Subcutaneous adipose tissue (tissue), 4 donors: ENCODE measurements around the gene PTTG1IP. TPM values are rescaled to one million over a fixed set of nuclear protein-coding genes. Genes with fewer than 3 reads are reported as not detected.

ENCODE experiments used
- CTCF ChIP-seq: fragments of 450-650 bp; IDR thresholded peaks from one replicate; pipeline ENCODE4 v1.5.1; 2016; ENCODE audit warnings: low read depth, mild to moderate bottlenecking, control low read depth, antibody characterized with exemption, moderate library complexity
- total RNA-seq, 4 donors: library from RNA; depleted of rRNA; stranded (reverse); fragments of >200 nt; gene quantifications; one replicate each; pipeline ENCODE4 v1.1.0, GENCODE V29; 2016

PTTG1IP gene
- total RNA-seq, 4 donors from 2014 or later: 131 to 244 (median 148) TPM

DNA sequence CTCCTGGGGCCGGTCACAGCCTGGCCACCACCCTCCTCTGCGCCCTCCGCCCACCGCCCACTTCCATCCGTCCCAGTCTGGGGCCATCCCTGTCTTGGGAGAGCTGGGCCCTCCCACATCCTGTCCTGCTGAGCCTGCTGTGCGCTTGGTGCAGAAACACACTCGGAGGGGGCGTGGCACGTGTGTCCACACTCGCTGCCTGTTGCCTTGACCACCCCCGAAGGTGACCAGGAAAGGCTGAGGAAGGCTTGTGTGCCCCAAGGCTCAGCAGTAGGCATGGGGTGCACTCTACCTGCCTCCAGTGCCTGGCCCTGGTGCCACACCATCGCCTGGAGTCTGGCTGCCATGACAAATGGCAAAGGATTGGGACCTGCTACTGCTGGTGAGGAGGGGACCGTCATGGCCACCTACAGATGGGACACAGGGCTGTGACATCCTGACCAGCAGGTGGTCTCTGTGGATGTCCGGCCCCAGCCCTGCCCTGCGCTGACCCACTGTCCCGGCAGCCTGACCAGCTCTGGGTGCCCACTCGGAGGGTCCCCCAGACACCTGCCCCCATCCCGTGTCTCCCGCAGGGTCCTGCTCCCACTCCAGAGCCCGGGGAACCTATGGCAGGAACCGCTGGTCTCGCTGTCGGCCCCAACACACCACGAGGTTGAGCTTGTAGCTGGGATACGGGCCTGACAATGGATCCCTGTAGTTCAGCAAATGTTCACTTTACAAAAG is 23.2 kb upstream of the PTTG1IP start:
- TF ChIP-seq CTCF: no peak

GRCh38 chr21:44895859-44896258 is 22.4 kb upstream of the PTTG1IP start:
- TF ChIP-seq CTCF: no peak

DNA sequence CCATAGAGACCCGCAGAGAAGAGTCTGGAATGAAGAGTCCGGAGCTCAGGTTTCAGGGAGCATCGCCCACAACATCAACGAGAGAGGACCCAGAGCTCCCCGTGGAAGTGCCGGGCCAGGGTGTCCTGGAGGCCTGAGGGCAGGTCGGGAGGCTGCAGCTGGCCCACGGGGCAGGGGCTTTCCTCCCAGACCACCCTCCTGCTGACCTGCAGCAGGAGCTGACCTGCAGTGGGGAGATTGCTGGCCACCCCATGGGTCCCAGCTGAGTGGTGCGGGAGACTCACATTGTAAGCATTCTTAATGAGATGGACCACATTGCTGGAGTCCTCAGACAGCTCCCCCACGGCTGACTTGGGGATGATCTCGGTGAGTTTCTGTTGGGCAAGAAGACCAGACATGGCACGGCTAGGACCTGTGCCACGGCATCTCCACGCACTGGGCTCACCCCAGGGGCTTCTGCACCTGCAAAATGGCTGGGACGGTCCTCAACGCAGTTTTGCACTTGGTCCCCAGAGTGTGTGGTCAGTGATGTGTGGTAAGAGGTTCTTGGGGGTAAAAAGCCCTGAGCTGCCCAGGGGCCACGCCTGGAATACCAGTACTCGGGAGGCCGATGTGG is 21.3 kb upstream of the PTTG1IP start:
- TF ChIP-seq CTCF: no peak

DNA sequence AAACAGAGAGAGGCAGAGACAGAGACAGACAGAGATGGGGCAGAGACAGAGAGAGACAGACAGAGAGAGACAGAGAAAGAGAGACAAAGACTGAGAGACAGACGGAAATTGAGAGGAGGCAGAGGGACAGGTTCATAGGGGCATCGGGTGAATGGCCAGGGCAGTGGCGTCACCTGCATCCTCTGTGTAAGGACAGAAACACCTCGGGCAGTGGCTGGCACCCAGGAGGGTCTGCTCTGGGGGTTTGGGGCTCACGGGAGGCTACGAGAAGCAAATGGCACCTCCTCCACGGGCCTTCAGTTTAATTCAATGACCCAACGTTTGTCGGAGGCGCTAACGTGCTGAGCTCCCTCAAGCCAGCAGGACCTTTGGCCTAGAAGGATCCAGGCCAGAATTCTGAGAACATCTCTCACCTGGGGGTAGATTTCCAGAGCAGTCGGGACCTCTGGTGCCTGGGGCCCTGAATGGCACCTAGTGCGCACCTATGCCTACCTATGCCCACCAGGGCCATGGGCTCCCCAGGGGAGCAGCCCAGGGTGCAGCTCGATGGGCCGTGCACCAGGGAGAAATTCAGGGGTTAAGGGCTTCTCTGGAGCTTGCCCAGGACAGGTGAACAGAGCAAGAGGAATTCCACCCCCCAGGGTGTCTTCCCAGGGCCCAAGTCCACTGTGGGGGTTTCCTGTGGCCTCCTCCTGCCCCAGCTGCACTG is 20.6 kb upstream of the PTTG1IP start:
- TF ChIP-seq CTCF: no peak

DNA sequence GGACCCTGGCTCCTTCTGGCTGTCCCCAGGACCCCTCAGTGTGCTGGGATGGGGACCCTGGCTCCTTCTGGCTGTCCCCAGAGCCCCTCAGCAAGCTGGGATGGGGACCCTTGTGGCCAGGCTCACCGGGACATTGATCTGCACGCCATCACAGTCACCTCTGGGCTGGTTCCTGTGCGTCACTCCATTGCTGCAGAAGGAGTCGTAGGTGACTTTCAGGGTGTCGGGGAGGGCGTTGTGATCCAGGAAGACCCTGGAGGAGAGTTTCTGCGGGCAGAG is 19.7 kb upstream of the PTTG1IP start:
- no peak for TF ChIP-seq CTCF

DNA sequence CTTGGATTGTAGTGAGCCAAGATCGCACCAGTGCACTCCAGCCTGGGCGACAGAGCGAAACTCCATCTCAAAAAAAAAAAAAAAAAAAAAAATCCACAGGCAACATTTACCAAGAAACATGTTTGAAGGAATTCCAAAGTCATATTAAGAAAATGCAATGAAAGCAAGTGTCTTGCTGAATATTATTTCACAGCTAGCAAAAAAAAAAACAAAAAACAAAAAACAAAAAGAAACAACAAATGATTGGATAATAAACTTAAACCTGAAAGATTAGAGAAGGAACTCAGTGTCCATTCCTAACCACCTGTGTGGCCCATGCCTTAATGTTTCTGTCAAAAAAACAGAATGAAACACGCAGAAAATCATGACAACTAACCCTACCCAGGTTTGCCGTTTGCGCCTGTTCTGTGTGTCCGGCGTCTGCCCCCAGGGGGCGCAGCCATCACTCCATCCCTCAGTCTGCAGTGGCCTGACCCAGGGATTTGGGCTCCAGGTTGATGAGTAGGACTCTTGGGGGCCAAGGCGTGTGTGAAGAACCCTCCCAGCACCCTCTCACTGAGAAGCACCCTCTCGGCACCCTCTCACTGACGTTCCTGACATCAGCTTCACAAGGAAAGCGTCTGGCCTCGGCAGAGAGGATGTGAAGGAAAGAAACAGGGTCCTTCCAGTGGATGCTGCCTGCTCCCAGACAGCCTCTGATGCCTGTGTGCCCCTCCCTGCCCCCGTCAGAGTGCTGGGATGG is 19.2 kb upstream of the PTTG1IP start:
- TF ChIP-seq CTCF: no peak

GRCh38 chr21:44892095-44892494 is 18.6 kb upstream of the PTTG1IP start:
- no peak for TF ChIP-seq CTCF
